ENCODE measurements around the gene LSMEM2.
A peak's percentile ranks its signal among the peaks of the same experiment; 100 is the strongest.

LSMEM2 gene

DNA sequence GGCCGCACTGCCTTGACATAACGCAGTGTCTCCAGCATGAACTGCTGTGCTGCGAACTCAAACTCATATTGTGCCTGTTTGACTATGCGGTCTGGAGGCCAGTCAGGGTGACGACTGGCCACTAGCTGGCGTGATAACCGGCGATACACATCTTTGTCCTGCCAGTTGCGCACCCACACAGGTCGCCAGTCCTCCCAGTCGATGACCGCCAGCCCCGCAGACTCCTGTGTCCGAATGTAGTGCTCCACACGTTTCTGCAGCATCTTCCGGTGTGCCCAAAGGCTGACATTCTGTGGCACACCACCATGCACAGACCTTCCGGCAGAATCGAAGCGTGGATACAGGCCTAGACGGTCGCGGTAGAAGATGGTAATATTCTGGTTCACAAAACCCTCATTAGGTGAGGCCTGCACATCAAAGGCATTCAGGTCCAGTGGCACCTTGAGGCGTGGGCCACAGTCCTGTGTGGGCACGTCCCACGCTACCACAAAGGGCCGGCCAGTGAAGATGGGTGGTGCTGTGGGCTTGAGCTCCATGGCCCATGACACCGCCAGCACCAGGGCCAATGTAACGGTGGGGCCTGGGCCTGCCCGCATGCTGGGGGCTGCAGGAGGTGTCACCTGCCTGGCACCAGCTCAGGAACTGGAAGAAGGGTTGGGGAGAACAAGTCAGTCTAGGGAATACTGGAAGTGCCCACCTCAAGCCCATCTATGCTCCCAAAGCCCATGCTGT, 41.2 kb downstream of the LSMEM2 start:
- no peak for DNase-seq (ENCODE audit: extremely low read depth in 1 of 2, low read depth in 1 of 2)

DNA sequence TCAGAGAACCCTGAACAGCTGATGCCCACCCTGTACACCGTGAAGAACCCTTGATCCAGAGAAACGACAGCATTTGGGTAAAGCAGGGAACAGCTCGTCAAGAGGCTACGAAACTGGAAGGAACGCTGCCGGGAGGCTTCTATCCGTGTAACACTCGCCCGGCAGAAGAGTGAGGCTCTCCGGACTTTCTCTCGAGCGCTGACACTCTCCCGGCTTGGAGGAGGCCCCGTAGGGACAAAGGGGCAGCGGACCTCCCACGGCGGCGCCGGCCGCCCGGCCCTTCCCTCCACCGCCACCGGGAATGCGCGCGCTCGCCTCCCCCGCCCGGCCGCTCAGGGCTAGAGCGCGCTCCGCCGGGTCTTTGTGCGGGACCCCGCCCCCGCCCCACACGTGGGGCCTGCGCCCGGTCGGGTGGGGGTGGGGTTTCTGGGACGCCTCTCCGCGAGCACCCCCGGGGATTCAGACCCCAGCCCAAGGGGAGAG, 42.0 kb downstream of the LSMEM2 start:
- no peak for DNase-seq (ENCODE audit: extremely low read depth in 1 of 2, low read depth in 1 of 2)

DNA sequence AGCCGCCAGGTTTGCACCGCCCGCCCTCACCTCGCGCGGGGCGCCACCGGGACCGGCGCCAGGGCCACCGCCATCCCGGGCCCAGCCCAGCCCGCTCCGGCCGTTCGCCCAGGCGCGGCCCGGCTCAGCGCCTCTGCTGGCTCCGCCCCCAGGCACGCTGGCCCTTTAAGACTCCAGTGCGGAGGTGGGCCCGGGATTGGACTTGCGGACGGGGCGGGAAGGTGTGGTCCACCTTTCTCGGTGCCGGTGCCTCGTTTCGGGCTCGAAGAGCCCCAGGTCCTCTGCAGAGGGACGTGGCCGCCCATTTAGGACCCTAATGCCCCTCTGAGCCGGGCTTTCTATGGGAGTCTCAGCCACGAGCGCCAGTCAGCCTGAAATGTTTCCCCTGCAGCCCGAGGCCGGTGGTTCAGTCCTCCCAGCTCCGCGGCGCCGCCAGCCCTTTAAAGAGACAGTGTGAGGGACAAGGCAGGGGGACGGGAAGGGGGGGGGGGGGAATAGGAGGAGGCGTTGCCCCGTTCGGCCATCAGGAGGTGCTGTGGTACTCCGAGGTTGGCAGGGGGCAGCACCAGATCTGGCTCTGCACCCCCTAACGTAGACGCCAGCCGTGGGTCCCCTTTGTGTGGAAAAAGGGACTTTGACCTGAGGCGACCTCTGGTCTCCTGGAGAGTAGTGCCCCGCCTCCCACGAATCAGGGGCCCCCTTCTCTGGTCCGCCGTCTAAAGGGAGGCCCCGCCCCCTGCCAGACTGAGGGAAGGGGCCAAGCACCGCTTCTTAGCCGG, 42.6 kb downstream of the LSMEM2 start:
- peak; percentile 59 to 80 for DNase-seq (ENCODE audit: extremely low read depth in 1 of 2, low read depth in 1 of 2)

DNA sequence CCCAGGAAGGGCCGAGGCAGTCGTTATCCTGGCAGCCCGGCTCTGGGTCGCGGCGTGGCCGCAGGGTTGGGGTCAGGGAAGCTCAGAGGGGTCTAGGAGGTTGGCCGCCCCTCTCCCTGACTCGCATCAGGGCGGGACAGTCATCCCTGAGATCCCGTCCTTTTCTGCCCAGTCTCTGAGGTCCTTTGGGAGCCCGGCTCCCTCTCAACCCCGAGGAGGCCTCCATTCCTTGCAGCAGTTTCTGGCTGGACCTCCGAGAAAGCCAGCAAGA, 43.2 kb downstream of the LSMEM2 start:
- DNase-seq (ENCODE audit: extremely low read depth in 1 of 2, low read depth in 1 of 2): no peak

DNA sequence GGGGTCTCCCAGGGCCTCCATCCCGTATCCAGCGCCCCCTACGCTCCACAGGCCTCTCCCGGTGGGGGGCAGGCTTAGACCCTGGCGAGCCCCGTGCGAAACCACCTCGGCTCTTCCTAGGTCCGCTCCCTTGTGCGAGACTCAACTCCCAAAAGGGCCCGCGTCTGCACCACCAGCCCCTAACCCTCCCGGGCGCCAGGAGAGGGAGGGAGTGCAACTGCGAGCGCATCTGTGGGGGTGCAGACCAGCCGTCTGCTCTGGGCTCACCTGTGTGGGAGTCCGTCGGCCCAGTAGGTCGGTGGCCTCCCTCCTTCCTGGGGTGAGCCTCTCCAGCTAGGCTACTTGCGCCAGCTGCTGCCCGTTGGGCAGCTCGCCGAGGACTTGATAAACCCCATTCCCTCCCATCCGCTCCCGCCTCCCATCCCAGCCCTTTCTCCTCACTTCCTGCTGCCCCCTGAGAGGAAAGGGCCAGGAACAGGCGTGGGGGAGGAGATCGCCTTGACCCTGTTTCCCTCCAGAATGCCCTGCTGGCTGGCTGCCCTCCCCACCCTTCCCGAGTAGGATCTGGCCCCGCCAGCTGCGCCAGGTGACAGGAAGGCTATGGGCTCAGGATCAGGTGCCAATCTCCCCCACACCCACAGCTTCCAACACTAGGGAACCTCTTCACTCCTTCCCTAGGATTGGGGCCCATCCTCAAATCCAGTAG, 43.7 kb downstream of the LSMEM2 start, which contains the start of gene HYAL2:
Gene HYAL2, minus strand, starts transcription at position 360 of the 706 bp plus-strand sequence. CDS start 2,256 bp downstream, outside the sequence.
- no peak for DNase-seq (ENCODE audit: extremely low read depth in 1 of 2, low read depth in 1 of 2)

DNA sequence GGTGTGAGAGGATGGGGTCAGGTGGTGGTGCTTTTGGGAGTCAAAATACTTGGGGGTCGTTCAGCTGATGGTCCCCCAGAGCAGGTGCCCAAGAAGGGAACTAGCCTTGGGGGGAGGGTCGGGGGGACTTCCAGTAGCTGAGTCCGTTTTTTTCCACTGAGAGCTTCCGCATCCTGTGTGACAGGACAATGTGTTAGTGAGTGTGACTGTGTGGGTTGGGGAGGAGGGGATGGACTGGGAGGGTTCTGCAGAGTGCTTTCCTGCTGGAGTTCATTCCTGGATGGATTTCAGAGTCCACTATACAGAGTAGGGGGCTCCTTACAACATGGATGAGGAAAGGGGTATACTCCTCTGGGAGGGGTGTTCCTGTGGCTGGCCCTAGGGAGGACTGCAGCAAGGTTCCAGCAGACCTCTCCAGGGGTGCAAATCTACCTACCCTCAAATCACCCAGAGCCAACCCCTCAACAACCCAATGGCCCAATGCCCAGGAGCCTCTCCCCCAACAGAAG, 44.3 kb downstream of the LSMEM2 start:
- DNase-seq (ENCODE audit: extremely low read depth in 1 of 2, low read depth in 1 of 2): no peak

DNA sequence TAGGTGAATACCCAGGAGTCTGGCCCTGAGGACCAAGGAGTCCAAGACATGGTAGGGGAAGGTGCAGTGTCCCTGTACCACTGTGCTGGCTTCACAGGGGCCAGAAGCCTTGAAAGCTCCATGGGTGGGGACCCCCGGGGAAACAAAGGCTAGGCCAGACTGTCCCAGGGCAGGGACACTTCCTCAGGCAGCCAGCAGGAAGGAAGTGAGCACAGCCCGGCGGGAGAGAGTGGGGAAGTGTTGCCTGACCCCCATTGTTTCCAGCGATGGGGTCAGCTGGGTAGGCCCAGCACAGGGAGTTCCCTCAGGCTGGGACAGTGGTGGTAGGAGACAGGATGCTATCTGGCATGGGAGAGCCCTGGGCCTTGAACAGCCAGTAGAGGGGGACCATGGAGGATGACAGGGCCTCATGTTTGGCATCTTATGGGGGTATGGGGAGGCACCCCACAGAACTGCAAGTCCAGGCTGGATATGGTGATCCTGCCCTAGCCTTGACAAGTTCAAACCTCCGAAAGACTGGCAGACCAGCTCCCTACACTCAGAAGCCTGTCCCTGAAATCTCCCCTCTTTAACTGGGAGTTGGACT, 44.8 kb downstream of the LSMEM2 start:
- no peak for DNase-seq (ENCODE audit: extremely low read depth in 1 of 2, low read depth in 1 of 2)

DNA sequence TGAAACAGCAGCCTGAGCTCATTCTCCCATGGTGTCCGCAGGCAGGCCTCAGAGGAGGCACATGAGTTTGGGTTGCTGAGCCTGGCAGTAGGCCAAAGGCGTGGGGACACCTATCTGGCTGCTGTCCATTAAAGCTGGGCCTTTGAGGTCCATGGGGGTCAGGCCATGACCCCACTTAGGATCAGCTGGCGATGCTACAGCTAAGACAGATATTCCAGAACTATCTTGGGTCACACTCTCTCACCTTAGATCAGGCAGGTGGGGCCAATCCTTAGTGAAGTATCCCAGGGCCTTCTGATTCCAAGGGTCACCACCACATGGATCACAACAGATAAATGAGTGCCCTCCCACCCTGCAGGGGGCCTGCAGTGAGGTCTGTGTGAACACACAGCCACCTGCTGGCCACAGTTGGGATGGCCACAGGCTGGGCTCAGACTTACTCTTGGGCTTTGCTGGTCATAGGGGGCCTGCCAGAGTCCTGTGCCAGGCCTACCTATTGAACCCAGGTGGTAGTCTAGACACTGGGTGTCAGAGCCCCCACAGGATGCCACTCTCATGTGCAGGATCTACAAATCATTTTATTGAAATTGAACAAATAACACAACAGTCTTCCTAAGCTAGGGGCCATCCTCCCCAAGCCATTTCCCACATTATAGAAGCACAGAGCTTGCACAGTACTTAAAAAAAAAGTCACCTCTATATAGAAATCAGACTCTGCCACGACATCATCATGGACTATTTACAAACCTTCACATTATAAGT, 45.6 kb downstream of the LSMEM2 start:
- DNase-seq (ENCODE audit: extremely low read depth in 1 of 2, low read depth in 1 of 2): peak in 1 of 2 donors; percentile 42

DNA sequence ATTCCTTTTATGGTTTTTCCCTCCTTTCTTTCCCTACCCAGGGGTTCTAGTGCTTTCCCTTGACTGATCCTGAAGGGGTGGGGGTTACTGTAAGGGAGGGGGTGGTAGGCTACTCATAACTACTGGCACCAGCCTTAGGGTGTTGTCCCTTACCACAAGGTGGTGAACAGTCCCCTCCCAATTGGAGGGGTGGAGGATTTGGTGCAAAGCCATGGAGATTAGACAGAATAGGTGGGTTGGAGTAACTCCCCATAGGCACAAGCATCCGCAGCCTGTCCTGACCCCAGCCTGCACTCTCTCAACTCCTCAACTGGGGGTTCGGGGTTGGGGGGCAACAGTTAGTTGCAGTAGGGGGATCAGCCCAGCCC, 46.2 kb downstream of the LSMEM2 start:
- DNase-seq (ENCODE audit: extremely low read depth in 1 of 2, low read depth in 1 of 2): no peak

DNA sequence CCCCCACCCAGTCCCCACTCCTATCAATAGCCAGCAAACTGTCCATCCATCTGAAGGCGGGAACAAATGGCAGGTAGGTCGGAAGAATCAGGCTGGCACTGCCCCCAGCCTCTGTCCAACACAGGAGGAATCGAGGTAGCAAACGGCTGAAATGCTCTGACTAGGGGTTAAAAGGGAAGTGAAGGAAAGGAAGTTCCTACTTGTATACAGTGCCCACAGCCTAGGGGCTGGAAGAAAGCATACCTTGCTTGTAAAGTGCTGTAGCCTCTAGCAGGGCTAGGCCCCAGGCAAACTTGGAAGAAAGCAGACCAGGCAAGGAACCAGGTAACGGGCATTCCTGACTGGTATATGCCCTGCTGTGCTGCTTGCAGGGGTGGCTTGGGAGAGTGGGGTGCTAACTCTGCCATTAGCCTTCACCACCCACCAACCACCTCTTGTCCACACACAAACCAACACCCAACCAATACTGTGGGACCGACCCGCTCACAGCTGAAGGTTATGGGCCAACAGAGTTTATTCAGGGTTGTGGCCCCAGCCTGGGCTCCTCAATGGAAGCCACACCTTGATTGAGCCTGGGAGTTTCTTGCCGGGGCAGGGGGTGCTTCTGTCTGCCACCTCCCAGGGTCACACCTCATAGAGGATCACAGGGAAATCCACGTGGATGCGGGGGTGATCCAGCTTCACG, 46.8 kb downstream of the LSMEM2 start:
- DNase-seq (ENCODE audit: extremely low read depth in 1 of 2, low read depth in 1 of 2): no peak

DNA sequence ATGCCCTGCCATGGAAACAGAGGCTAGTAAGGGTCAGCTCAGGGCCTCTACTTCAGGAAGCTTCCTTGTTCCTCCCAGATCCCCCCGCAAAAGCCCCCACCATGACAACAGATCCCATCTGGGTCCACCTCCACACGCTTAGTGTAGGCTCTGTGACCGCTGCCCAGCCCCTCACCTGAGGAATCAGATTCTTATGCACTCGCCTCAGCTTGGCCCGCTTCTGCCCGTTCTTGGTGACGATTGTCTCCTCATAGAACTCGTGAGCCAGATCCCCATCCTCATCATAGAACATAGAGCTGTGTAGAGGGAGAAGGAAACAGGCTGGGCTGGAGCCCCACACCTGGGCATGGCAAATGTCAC, 47.3 kb downstream of the LSMEM2 start:
- DNase-seq (ENCODE audit: extremely low read depth in 1 of 2, low read depth in 1 of 2): no peak

DNA sequence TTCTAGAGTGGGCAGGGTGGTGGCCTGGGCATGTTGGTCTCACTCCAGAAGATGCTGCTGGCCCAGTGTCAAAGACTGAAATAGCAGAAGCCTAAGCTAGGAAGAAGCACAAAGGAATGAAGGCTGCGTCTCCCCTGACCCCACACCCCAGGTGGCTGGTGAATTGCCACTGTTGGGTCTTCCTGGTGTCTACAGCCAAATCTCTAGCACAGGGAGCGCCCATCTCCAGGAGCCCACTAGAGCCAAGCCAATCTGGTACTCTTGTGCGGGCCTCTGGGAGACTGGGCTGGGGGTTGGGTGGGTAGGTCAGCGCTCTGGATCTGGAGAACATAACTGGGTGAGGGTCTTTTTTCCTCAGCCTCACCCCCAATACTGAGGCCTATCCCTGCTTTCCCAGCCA, 48.2 kb downstream of the LSMEM2 start:
- DNase-seq (ENCODE audit: extremely low read depth in 1 of 2, low read depth in 1 of 2): no peak

DNA sequence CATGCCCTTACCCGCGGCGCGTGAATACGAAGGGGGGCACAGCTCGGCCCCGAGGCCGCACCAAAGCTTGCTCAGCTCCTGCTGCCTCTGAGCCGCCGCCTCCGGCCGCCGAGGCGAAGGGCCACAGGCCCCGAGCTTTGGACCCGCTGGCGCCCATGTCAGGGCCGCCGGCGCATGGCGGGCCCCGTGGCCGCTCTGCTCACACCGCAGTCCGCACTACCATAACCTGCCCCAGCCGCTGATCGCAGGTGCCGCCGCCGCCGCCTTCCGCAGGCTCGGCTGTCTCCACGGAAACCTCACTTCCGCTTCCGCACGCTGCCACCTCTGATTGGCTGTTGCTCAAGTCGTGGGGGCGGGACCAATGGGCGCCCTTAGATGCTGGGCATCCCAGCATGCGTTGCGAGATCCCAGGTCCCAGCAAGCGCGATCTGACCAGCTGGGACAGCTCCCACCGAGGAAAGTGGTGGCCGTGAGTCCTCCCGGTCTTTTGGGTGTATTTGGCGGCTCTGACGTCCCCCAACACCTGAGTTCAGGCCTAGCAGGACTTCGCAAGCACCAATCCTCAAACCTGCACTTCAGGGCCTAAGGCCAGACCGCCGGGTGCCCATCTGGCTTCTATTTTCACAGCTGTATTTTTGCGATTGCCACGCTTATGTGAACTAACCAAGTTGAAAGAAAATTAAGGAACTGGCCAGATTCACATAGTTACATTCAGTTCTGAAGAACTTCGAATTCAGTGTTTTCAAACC, 49.2 kb downstream of the LSMEM2 start, which contains the start of gene TUSC2:
Gene TUSC2, minus strand, starts transcription at position 281 of the 749 bp plus-strand sequence. Its CDS starts 124 bp downstream, at position 157.
- DNase-seq (ENCODE audit: extremely low read depth in 1 of 2, low read depth in 1 of 2): peak; percentile 89 to 94

DNA sequence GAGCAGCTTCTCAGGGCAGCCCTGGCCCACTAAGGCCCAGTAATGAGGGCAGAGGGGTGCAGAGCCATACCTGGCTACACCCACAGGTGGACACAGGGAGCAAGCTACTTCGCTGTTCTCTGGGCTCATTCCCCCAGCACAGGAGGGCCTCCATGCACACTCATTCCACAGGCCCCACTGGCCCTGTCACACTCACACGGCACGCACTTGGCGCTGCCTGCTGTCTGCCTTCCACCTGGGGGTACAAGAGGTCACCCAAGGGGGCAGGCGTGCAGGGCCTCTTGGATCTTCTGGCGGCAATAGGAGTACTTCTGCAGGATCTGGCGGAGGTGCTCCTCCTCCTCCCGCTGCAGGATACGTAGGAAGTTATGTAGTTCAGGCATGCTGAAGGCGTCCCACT, 51.4 kb downstream of the LSMEM2 start:
- DNase-seq (ENCODE audit: extremely low read depth in 1 of 2, low read depth in 1 of 2): no peak

DNA sequence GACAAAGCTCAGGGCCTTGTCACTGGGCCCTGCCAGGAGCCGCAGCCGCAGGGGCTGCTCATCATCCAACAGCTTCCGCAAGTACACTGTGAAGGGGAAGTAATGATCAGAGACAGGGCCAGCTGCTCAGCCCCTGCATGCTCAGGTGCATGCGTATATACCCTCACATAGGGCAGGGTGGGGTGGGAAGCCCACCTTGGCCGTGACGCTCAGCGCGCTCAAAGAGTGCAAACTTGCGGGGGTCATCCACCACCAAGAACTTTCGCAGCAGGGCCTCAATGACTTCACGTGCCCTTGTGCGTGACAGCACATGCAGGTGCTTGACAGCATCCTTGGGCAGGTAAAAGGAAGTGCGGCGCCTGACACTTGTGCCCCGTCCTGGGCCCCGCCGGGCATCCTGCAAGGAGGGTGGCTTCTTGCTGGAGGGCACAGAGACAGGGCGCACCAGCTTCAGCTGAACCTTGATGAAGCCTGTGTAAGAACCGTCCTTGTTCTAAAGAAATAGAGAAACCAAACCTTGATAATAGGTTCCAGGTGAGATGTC, 52.5 kb downstream of the LSMEM2 start:
- DNase-seq (ENCODE audit: extremely low read depth in 1 of 2, low read depth in 1 of 2): no peak

DNA sequence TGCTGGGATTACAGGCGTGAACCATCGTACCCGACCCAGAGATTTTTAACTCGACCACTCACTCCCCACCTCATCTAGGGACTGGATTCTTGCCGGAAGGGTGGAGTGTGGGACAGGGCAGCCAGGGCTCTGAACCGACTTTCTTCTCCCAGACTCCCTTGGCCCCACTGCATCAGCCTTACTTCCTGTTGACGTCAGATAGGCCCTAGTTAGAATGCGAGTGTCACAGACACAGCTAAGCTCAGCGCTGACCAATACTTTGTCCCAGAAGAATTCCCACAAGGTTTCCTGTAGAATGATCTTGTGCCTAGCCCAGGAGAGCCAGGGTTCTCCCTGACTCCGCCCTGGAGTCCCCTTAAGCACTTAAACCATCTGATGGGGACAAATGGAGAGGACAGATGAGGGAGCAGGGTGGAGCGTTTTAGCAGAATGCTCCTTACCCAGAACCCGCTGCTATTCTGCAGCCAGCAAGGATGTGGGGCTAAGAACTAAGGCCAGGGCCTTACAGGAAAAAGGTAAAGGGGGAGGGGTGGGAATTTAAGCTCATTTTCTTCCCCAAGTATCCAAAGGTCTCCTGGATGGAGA, 54.9 kb downstream of the LSMEM2 start:
- DNase-seq (ENCODE audit: extremely low read depth in 1 of 2, low read depth in 1 of 2): no peak

DNA sequence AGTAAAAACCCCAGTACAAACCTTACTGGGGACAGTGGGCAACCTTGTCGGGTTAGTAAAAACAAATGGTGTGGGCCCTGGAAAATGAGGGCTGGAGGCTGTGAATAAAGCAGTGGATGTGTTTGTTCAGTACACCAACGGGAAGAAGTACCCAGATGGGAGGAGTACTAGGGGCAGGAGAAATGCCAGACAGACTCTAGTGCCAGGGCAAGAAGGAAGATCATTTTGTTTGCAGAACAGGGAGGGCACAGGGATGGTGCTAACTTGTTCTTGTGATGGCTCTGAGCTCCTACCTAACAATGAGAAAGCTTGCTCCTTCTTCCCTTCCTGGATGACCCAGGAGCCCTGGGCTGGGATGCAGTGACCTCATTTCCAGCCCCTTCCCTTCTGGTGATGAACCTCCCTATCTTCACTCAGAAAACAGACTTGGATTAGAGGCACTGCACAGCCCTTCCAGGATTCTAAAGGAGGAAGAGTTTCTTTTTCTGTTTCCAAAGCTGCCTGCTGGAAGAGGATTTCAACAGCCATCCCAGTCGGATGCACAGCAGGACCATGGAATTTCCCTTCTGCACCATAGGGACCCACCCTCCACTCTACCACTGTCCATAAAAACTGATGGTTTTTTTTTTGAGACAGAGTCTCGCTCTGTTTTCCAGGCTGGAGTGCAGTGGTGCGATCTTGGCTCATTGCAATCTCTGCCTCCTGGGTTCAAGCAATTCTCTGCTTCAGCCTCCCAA, 55.6 kb downstream of the LSMEM2 start:
- no peak for DNase-seq (ENCODE audit: extremely low read depth in 1 of 2, low read depth in 1 of 2)

Data from stimulated activated CD8-positive, alpha-beta memory T cell treated with anti-CD3 and anti-CD28 coated beads, Interleukin-7, amount 100 ng/mL, for 48 hours (primary cell).